HepG2 (cell line): ENCODE results near the gene BANK1. TPM values are rescaled to one million over a fixed set of nuclear protein-coding genes. Genes with fewer than 3 reads are reported as not detected.

Experiments used
- ATAC-seq: fragments of 200-7000 bp; cut with Tn5 transposase; 3 replicates; pipeline ENCODE4 v1.9.1; 2020; ENCODE audit warnings: mild to moderate bottlenecking, moderate library complexity
- BruUV-seq: library from RNA; stranded (reverse); fragments of 400-500 nt; replicated peaks from 2 replicates; lab custom pipeline; 2021; lab: Mats Ljungman, UMichigan
- CTCF ChIA-PET: fragments of 300-600 bp; formaldehyde crosslinking; extraction: SDS; loops from one replicate; lab custom pipeline; 2021; ENCODE audit warnings: low total read pairs, inconsistent platforms, low intra/inter-chr PET ratio; lab: Yijun Ruan, JAX
- POLR2A ChIA-PET: fragments of 350-600 bp; sonication (Branson Sonifier 250); formaldehyde crosslinking; loops from one replicate; lab custom pipeline; 2020; ENCODE audit warnings: antibody characterized with exemption, inconsistent platforms; lab: Yijun Ruan, JAX
- DNase-seq: peaks from one replicate; pipeline ENCODE4 v3.0.0-alpha.2; 2015; ENCODE audit warnings: low spot score
- FAIRE-seq: peaks from 3 replicates; lab custom pipeline; 2011; peaks lifted over from hg19 to GRCh38; lab: Jason Lieb, UNC
- H2AFZ ChIP-seq: one replicate; pipeline ENCODE4 v1.6.1; 2011; ENCODE audit warnings: low read length, inconsistent platforms
- H3K27ac ChIP-seq: fragments of 300-600 bp; 3 replicates; pipeline ENCODE4 v1.8.0; 2011; ENCODE audit warnings: mixed run types, mild to moderate bottlenecking, mixed read lengths, low read length, inconsistent platforms; ENCODE audit not compliant: insufficient read depth; ENCODE audit errors: extremely low read length
- H3K27me3 ChIP-seq, 2 experiments: fragments of 200-600 bp in 1 of 2; 2 replicates in 1 of 2; 3 replicates in 1 of 2; pipeline versions ENCODE4 v1.6.0 to v1.8.0; 2011; ENCODE audit warnings: low read length in 2 of 2, mild to moderate bottlenecking in 2 of 2, moderate library complexity in 2 of 2, inconsistent platforms in 1 of 2; ENCODE audit not compliant: insufficient read depth in 2 of 2, control insufficient read depth in 1 of 2
- H3K36me3 ChIP-seq, 2 experiments: fragments of 200-600 bp in 1 of 2; replicated peaks in 1 of 2; 2 replicates in 1 of 2; 3 replicates in 1 of 2; pipeline versions ENCODE4 v1.5.1 to v1.8.0; 2011; ENCODE audit warnings: low read length in 2 of 2, inconsistent platforms in 1 of 2; ENCODE audit not compliant: insufficient read depth in 2 of 2, control insufficient read depth in 1 of 2
- H3K4me1 ChIP-seq: 2 replicates; pipeline ENCODE4 v1.5.1; 2012; ENCODE audit warnings: low read length, inconsistent platforms; ENCODE audit not compliant: insufficient read depth
- H3K4me2 ChIP-seq: 2 replicates; pipeline ENCODE4 v1.6.0; 2011; ENCODE audit warnings: low read depth, low read length, inconsistent platforms
- H3K4me3 ChIP-seq, 3 experiments: fragments of 200-600 bp in 1 of 3; sonication (generic), shearing (Covaris generic) in 1 of 3; replicated peaks in 1 of 3; 2 replicates each; pipeline ENCODE4 v1.5.1; 2011 to 2016; ENCODE audit warnings: low read length in 3 of 3, inconsistent platforms in 2 of 3, low read depth in 2 of 3, mild to moderate bottlenecking in 2 of 3, control low read depth in 1 of 3, mixed read lengths in 1 of 3; ENCODE audit not compliant: insufficient read depth in 1 of 3
- H3K79me2 ChIP-seq: one replicate; pipeline ENCODE4 v1.6.1; 2011; ENCODE audit warnings: low read length, inconsistent platforms; ENCODE audit not compliant: insufficient read depth
- H3K9ac ChIP-seq: 2 replicates; pipeline ENCODE4 v1.6.0; 2011; ENCODE audit warnings: mild to moderate bottlenecking, low read depth, low read length, inconsistent platforms; ENCODE audit not compliant: insufficient read depth
- H3K9me3 ChIP-seq: 2 replicates; pipeline ENCODE4 v1.5.1; 2012; ENCODE audit warnings: mild to moderate bottlenecking, low read length
- H4K20me1 ChIP-seq: 2 replicates; pipeline ENCODE4 v1.6.0; 2011; ENCODE audit warnings: inconsistent platforms, mild to moderate bottlenecking, low read length, moderate library complexity; ENCODE audit not compliant: insufficient read depth
- KLF16 ChIP-seq, 2 experiments: sonication (generic) in 1 of 2; formaldehyde crosslinking in 1 of 2; IDR thresholded peaks; 2 replicates each; pipeline versions ENCODE4 v1.6.1 to v1.8.0; 2016 to 2023; ENCODE audit warnings: missing genetic modification reagents in 2 of 2, missing compliant biosample characterization in 1 of 2
- NR2F2 ChIP-seq: IDR thresholded peaks from 2 replicates; pipeline ENCODE4 v1.6.1; 2012; ENCODE audit warnings: low read depth, inconsistent platforms, borderline replicate concordance
- PAWR ChIP-seq: sonication (generic); formaldehyde crosslinking; IDR thresholded peaks from 2 replicates; pipeline ENCODE4 v1.4.0; 2020; ENCODE audit warnings: missing genetic modification reagents, mild to moderate bottlenecking, borderline replicate concordance
- SETDB1 ChIP-seq: sonication (generic); formaldehyde crosslinking; IDR thresholded peaks from 2 replicates; pipeline ENCODE4 v1.5.1; 2020; ENCODE audit warnings: missing genetic modification reagents, mild to moderate bottlenecking, borderline replicate concordance
- SOX6 ChIP-seq, 2 experiments: fragments of 450-650 bp in 1 of 2; sonication (generic) in 1 of 2; formaldehyde crosslinking in 1 of 2; IDR thresholded peaks; 2 replicates each; pipeline versions ENCODE4 v1.4.0 to v1.6.1; 2017 to 2020; ENCODE audit warnings: antibody characterized with exemption in 1 of 2, mild to moderate bottlenecking in 1 of 2, missing genetic modification reagents in 1 of 2
- THRA ChIP-seq: sonication (generic); formaldehyde crosslinking; IDR thresholded peaks from 2 replicates; pipeline ENCODE4 v1.4.0; 2020; ENCODE audit warnings: missing genetic modification reagents, borderline replicate concordance
- ZNF224 ChIP-seq: sonication (generic); formaldehyde crosslinking; IDR thresholded peaks from 2 replicates; pipeline ENCODE4 v1.5.0; 2020; ENCODE audit warnings: mild to moderate bottlenecking, missing genetic modification reagents
- ZNF318 ChIP-seq: sonication (generic); formaldehyde crosslinking; IDR thresholded peaks from 2 replicates; pipeline ENCODE4 v1.4.0; 2020; ENCODE audit warnings: mild to moderate bottlenecking, missing genetic modification reagents
- ZNF34 ChIP-seq: sonication (generic); formaldehyde crosslinking; IDR thresholded peaks from 2 replicates; pipeline ENCODE4 v1.4.0; 2020; ENCODE audit warnings: mild to moderate bottlenecking, missing genetic modification reagents, borderline replicate concordance
- ZNF569 ChIP-seq: sonication (generic); formaldehyde crosslinking; IDR thresholded peaks from 2 replicates; pipeline ENCODE4 v1.5.0; 2020; ENCODE audit warnings: mild to moderate bottlenecking, missing genetic modification reagents, moderate library complexity, borderline replicate concordance
- ZNF891 ChIP-seq: sonication (generic); formaldehyde crosslinking; IDR thresholded peaks from 2 replicates; pipeline ENCODE4 v1.5.0; 2020; ENCODE audit warnings: mild to moderate bottlenecking, missing genetic modification reagents
- WGBS: methylation state at CpG from one replicate; pipeline ENCODE4 v1.1.6; 2017; ENCODE audit warnings: low lambda C conversion rate; 5-methylcytosine and 5-hydroxymethylcytosine counted together
- in situ Hi-C: cut with HindIII; loops from 2 replicates; pipeline ENCODE4 v1.10.0; 2017; ENCODE audit warnings: low pct_unique_long_range_greater_than_20kb; ENCODE audit not compliant: extremely low pct_ligation_motif_present
- intact Hi-C: fragments of 100-400 bp; cut with micrococcal nuclease; formaldehyde crosslinking; loops from one replicate; pipeline ENCODE4 v1.10.0; 2022; ENCODE audit not compliant: unreplicated experiment
- polyA plus RNA-seq, 8 experiments: library from polyadenylated mRNA; depleted of rRNA in 3 of 8; stranded (reverse) in 7 of 8; unstranded in 1 of 8; fragments of >200 nt; fragmentation: Illumina TruSeq in 4 of 8; extraction: Trizol in 4 of 8; gene quantifications; 2 replicates each; pipeline versions ENCODE4 v1.2.1 to v1.2.3, GENCODE V29; 2011 to 2016; ENCODE audit warnings: low read depth in 4 of 8, missing spikeins in 1 of 8, mixed read lengths in 1 of 8; ENCODE audit not compliant: insufficient read depth in 1 of 8
- total RNA-seq, 5 experiments: library from RNA; depleted of rRNA; stranded (reverse); fragments of >200 nt; fragmentation: Illumina TruSeq; extraction: Trizol; gene quantifications; 2 replicates each; pipeline ENCODE4 v1.2.3, GENCODE V29; 2016; ENCODE audit warnings: low read depth in 1 of 5
- TF ChIP-seq, protein P1 (sequence below): sonication (generic); formaldehyde crosslinking; IDR thresholded peaks from 2 replicates; pipeline ENCODE4 v1.9.0; 2021; ENCODE audit warnings: missing genetic modification reagents, mild to moderate bottlenecking, borderline replicate concordance

BANK1 gene
- total and polyA plus RNA-seq, 2 of the 13 experiments (the other 11 are each of a cell fraction or from before 2014, with no cell fraction given): 0.15 TPM; not detected in 1

DNA sequence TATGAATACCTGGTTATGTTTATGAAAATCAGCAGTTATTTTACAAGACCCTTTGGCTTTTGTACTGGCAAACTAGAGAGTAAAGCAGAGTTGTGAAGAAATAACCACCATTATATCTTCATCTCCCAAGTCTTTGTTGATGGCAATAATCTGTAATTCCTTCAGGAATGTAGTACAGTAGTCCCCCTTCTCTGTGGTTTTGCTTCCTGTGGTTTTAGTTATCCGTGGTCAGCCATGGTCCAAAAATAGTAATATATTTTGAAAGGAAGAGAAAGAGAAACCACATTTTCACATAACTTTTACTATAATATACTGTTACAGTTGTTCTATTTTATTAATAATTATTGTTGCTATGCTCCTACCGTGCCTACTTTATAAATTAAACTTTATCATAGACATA, 27.8 kb downstream of the BANK1 start:
- Histone ChIP-seq H3K79me2 (no peaks in the 10 kb centered on the region), H3K4me2 (no peak overlapping the region), H3K9ac (no peak overlapping the region), H3K27ac (no peak overlapping the region), H3K4me3 (no peak overlapping the region), H3K4me1 (no peaks in the 10 kb centered on the region), H4K20me1 (no peaks in the 10 kb centered on the region), H3K36me3 (no peaks in the 10 kb centered on the region), H3K27me3 (no peaks in the 10 kb centered on the region), H3K9me3 (no peaks in the 10 kb centered on the region), H2AFZ (no peak overlapping the region)
- FAIRE-seq: no peak
- WGBS: 0% methylated on average over 2 of the region's 2 CpGs
- DNase-seq: no peak
- intact Hi-C loops: no loop called here
- no peak for ATAC-seq
- CTCF ChIA-PET: no interaction called here
- in situ Hi-C loops: no loop called here
- TF ChIP-seq PAWR (CRISPR knock-in tag) (no peak), THRA (CRISPR knock-in tag) (no peak), SOX6 (IDR thresholded peaks at IDR 0.05) (no peak), SOX6 (CRISPR knock-in tag; IDR thresholded peaks at IDR 0.05) (no peak), SETDB1 (CRISPR knock-in tag) (no peak), ZNF891 (CRISPR knock-in tag) (no peak), ZNF34 (CRISPR knock-in tag) (no peak), ZNF224 (no peak), KLF16 (CRISPR knock-in tag; IDR thresholded peaks at IDR 0.05) (no peak), NR2F2 (no peak), ZNF318 (CRISPR knock-in tag) (no peak), ZNF569 (no peak)
- TF ChIP-seq, protein P1, sequence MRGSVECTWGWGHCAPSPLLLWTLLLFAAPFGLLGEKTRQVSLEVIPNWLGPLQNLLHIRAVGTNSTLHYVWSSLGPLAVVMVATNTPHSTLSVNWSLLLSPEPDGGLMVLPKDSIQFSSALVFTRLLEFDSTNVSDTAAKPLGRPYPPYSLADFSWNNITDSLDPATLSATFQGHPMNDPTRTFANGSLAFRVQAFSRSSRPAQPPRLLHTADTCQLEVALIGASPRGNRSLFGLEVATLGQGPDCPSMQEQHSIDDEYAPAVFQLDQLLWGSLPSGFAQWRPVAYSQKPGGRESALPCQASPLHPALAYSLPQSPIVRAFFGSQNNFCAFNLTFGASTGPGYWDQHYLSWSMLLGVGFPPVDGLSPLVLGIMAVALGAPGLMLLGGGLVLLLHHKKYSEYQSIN: no peak
- BruUV-seq: no TSS peak
- POLR2A ChIA-PET: no interaction called here
